Stomach smooth muscle (tissue), 2 donors: ENCODE results near the gene OSBPL1A.

Source experiments
- H3K27ac ChIP-seq: one replicate; pipeline ENCODE4 v1.7.0; 2013; ENCODE audit warnings: mild to moderate bottlenecking, low read length, inconsistent platforms
- H3K27me3 ChIP-seq, 2 donors: one replicate each; pipeline ENCODE4 v1.7.0; 2013; ENCODE audit warnings: low read length in 2 of 2; ENCODE audit not compliant: insufficient read depth in 2 of 2, control insufficient read depth in 1 of 2
- H3K36me3 ChIP-seq, 2 donors: one replicate each; pipeline ENCODE4 v1.7.0; 2013; ENCODE audit warnings: low read length in 2 of 2; ENCODE audit not compliant: control insufficient read depth in 2 of 2, insufficient read depth in 2 of 2
- H3K4me1 ChIP-seq: one replicate; pipeline ENCODE4 v1.7.0; 2013; ENCODE audit warnings: low read length; ENCODE audit not compliant: control insufficient read depth, insufficient read depth
- H3K4me3 ChIP-seq, 2 donors: one replicate each; pipeline ENCODE4 v1.7.0; 2013; ENCODE audit warnings: low read length in 2 of 2
- H3K9ac ChIP-seq, 2 donors: one replicate each; pipeline ENCODE4 v1.7.0; 2013; ENCODE audit warnings: low read length in 2 of 2, mild to moderate bottlenecking in 1 of 2
- H3K9me3 ChIP-seq, 2 donors: one replicate each; pipeline ENCODE4 v1.7.0; 2013; ENCODE audit warnings: low read length in 2 of 2; ENCODE audit not compliant: control insufficient read depth in 2 of 2
- donor health status: healthy.
- donor health status: Pancreatic carcinoma.

Gene OSBPL1A

DNA sequence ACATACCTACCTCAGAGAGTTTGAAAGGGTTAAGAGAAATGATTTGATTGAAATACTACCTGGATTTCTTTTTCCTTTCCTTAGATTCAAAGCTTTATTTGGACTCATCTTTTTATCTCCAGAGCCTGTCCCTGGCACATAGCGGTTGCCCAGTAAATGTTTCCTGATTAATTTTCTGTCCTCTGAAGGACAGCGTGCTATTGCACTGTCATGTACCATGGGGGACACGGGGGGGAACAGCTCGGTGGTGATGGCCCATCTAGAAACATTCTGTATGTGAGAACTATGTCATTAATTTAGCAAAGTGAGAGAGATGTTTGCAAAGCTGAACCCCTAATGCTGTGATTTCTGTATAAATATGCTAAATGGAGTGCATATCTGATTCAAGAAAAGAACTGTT lies 285.2 kb downstream of the OSBPL1A start:
- no peaks in the 10 kb centered on the region for H3K27me3 ChIP-seq
- no peaks in the 10 kb centered on the region for H3K9me3 ChIP-seq
- no peaks in the 10 kb centered on the region for H3K4me1 ChIP-seq
- H3K27ac ChIP-seq = no peak overlapping the region
- H3K4me3 ChIP-seq = no peak overlapping the region
- no peaks in the 10 kb centered on the region for H3K36me3 ChIP-seq
- no peak overlapping the region for H3K9ac ChIP-seq
